ENCODE measurements around the gene GMIP.
"Not testable (repeated sequence)": the region's sequence is repeated elsewhere in the genome, so short reads cannot be mapped to it uniquely, and the experiment has no call there.

Gene GMIP, protein sequence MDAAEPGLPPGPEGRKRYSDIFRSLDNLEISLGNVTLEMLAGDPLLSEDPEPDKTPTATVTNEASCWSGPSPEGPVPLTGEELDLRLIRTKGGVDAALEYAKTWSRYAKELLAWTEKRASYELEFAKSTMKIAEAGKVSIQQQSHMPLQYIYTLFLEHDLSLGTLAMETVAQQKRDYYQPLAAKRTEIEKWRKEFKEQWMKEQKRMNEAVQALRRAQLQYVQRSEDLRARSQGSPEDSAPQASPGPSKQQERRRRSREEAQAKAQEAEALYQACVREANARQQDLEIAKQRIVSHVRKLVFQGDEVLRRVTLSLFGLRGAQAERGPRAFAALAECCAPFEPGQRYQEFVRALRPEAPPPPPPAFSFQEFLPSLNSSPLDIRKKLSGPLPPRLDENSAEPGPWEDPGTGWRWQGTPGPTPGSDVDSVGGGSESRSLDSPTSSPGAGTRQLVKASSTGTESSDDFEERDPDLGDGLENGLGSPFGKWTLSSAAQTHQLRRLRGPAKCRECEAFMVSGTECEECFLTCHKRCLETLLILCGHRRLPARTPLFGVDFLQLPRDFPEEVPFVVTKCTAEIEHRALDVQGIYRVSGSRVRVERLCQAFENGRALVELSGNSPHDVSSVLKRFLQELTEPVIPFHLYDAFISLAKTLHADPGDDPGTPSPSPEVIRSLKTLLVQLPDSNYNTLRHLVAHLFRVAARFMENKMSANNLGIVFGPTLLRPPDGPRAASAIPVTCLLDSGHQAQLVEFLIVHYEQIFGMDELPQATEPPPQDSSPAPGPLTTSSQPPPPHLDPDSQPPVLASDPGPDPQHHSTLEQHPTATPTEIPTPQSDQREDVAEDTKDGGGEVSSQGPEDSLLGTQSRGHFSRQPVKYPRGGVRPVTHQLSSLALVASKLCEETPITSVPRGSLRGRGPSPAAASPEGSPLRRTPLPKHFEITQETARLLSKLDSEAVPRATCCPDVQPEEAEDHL

DNA sequence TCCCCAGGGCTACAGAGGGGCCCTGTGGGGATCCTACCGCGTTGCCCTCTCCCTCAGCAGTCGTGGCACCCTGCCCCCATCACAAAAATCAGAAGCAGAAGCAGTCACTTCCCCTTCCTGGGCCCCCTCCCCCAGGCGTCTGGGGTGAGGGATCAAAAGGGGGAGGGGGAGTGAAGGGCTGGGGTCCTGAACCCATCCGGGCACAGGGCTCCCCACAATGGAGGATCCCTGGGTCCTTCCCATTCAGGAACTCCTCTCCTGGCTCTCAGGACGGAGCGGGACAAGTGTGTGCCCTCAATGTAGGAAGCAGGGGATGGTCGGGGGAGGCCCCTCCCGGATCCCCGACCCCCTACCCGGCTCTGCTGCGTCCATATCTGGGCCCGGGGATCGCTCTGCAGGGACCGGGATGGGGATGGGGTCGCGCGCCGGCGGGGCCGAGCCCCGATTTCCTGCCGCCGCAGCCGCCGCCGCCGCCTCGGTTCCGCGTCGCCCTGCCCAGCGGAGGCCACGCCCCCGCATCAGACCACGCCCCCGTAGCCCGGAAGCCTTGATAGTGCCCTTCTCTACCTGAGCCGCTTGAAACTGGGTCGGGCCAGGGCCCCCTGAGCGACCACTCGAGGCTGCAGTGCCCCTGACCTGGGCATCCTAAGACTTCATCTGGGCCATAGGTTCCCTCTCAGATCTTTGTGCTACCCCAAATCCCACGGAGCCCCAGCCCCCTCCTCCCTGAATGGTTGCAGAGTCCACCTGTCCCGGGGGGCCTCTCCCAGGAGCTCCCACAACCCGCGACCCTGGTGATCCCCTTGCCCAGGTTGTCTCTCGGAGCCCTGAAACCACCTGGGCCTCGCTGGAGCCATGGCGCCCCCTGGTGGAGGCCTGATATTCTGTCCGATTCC lies at the start of gene GMIP:
TSS of gene GMIP (minus strand) at position 500 of the 896 bp plus-strand sequence. CDS start at position 372, 128 bp downstream.
- peak; percentile 46 for DNase-seq

DNA sequence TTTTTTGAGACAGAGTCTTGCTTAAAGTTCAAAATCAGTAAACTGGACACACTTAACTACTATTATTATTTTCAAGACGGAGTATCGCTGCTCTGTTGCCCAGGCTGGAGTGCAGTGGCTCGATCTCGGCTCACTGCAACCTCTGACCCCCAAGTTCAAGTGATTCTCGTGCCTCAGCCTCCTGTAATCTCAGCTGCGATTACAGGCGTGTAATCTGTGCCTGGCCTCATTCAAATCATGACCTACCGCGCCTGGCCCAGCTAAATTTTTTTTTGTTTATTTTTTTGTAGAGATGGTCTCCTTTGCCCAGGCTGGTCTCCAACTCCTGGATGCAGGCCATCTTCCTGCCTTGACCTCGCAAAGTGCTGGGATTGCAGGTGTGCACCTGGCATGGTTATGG lies 48.2 kb upstream of the GMIP start:
- DNase-seq, result no peak

DNA sequence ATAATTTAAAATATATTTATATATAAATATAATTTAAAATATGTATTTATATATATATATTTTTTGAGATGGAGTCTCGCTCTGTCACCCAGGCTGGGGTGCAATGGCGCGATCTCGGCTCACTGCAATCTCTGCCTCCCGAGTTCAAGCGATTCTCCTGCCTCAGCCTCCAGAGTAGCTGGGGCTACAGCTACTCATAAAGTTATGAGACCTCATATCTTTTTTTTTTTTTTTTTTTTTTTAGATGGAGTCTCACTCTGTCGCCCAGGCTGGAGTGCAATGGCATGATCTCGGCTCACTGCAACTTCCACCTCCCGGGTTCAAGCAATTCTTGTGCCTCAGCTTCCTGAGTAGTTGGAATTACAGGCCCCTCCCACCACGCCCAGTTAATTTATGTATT lies 45.6 kb upstream of the GMIP start:
- DNase-seq, result not testable (repeated sequence)

DNA sequence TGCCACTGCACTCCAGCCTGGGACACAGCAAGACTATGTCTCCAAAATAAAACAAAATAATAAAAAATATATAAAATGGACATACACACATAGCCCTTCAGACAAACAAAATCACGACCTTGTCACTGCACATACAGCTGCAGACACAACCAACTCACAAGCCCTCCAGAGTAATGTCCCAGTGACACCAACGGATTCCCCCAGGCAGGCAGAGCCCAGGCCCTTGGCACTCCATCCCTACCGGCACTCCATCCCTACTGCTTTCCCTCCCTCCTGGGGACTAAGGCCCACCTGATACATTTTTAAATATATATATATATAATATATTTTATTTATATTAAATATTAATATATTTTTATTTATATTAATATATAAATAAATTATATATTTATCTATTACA lies 43.6 kb upstream of the GMIP start:
- no peak for DNase-seq

DNA sequence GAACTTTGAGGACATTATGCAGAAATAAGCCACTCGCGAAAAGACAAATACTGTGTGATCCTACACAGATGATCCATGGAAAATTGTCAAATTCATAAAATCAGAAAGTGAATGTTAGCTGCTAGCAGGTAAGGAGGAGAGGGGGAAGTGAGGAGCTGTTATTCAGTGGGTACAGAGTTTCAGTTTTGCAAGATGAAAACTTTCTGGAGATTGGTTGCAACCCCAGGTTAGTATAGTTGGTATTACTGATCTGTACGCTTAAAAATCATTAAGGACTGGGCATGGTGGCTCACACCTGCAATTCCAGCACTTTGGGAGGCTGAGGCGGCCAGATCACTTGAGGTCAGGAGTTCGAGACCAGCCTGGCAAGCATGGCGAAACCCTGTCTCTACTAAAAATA lies 43.1 kb upstream of the GMIP start:
- no peak for DNase-seq

DNA sequence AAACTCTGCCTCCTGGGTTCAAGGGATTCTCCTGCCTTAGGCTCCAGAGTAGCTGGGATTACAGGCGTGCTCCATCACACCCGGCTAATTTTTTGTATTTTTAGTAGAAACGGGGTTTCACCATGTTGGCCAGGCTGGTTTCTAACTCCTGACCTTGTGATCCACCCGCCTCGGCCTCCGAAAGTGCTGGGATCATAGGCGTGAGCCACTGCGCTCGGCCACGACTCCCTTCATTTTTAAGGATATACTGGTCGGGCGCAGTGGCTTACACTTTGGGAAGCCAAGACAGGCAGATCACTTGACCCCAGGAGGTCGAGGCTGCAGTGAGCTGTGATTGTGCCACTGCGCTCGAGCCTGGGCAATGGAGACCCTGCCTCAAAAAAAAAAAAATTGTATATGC lies 42.7 kb upstream of the GMIP start:
- DNase-seq, result not testable (repeated sequence)

DNA sequence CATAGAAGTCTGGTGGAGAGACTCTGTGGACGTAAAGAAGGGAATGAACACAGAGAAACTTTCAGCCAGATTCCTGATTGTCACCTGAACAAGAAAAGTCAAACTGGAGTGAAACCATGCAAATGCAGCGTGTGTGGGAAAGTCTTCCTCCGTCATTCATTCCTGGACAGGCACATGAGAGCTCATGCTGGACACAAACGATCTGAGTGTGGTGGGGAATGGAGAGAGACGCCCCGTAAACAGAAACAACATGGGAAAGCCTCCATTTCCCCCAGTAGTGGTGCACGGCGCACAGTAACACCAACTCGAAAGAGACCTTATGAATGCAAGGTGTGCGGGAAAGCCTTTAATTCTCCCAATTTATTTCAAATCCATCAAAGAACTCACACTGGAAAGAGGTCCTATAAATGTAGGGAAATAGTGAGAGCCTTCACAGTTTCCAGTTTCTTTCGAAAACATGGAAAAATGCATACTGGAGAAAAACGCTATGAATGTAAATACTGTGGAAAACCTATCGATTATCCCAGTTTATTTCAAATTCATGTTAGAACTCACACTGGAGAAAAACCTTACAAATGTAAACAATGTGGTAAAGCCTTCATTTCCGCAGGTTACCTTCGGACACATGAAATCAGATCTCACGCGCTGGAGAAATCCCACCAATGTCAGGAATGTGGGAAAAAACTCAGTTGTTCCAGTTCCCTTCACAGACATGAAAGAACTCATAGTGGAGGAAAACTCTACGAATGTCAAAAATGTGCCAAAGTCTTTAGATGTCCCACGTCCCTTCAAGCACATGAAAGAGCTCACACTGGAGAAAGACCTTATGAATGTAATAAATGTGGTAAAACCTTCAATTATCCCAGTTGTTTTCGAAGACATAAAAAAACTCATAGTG lies 36.0 kb upstream of the GMIP start:
- DNase-seq, result no peak

DNA sequence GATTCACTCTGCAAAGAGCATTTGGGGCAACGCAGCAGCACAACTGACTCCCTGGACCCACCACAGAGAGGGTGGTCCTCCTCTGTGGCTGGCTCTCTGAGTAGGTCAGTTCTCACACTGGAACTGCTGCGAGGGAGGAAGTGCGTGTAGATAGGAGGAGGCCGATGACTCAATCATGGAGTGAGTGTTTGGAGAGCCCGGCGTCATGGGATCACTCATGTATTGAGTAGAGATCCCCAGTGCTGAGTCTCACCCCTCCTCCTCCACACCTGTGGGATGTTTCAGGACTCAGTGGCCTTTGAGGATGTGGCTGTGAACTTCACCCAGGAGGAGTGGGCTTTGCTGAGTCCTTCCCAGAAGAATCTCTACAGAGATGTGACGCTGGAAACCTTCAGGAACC lies 34.1 kb upstream of the GMIP start:
- no peak for DNase-seq

DNA sequence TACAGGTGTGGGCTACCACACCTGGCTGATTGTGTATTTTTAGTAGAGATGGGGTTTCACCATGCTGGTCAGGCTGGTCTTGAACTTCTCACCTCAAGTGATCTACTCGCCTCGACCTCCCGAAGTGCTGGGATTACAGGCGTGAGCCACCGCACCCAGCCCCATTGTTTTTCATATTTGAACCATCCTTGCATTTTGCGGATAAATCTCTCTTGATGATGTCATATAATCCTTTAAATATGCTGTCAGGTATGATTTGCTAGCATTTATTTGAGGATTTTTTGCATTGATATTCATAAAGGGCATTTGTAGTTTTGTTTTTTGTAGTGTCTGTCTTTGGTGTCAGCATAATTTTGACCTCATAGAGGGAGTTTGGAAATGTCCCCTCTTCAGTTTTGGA lies 30.9 kb upstream of the GMIP start:
- DNase-seq, result no peak

DNA sequence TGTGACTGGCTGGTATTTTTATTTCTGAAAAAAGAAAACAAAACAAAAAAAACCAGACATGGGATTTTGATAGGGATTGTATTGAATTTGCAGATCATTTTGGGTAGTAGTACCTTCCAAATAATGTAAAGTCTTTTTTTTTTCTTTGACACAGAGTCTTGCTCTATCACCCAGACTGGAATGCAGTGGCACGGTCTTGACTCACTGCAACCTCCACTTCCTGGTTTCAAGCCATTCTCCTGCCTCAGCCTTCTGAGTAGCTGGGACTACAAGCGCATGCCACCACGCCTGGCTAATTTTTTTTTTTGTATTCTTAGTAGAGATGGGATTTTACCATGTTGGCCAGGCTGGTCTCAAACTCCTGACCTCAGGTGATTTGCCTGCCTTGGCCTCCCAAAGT lies 29.4 kb upstream of the GMIP start:
- no peak for DNase-seq

DNA sequence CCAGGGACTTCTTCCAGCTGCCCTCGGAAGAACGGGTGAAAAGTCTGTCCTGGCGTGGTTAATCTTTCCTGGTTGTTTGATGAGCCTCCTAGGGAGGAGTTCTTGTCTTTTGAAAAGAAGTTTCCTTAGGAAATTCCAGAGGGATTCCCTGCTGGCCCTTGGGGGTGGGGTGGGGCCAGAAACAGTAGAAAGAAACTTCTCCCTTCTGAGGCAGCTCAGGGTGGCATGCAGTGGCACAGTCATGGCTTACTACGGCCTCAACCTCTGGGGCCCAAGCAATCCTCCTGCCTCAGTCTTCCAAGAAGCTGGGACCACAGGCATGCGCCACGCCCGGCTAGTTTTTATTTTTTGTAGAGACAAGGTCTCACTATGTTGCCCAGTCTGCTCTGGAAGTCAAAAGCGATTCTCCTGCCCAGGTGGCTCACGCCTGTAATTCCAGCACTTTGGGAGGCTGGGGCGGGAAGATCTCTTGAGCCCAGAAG lies 26.7 kb upstream of the GMIP start:
- DNase-seq, result no peak

DNA sequence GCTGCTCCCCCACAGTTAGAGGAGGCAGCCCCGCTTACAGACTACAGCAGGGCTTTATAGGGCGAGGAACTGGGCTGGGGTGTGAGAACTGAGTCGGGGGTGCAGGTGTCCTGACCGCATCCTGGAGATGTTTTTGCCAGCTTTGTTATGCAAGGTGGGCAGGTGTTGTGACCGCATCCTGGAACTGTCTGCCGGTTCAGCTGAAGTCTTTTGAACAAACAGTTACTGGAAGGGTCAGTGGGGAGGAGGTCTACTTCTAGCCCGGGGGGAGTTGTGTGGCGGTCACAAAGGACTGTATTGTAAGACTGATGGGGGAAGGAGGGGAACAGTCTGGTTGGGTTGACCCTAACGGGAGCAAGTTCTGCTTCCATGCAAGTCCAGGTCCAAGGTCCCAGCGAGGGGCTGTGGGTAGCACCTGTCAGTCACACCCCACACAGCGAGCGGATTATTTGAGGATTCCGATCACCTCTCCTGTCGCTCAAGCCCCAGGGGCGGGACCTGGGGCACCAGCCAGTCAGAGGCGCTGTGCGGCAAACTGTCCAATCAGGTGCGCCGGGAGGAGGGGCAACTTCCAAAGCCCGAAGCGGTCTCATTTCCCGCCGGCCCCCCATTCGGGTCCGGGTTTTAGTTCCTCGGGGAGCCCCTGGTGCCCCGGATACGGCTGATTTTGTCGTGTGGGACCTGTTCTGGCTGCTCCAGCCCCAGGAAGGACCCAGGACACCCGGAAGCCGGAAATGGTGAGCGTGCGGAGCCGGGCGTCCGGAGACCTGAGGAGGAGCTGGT lies 25.0 kb upstream of the GMIP start, which contains the start of gene ZNF101:
TSS of gene ZNF101 (plus strand) at position 610 of the 783 bp plus-strand sequence. CDS start at position 735, 125 bp downstream.
- DNase-seq, result peak; percentile 91

DNA sequence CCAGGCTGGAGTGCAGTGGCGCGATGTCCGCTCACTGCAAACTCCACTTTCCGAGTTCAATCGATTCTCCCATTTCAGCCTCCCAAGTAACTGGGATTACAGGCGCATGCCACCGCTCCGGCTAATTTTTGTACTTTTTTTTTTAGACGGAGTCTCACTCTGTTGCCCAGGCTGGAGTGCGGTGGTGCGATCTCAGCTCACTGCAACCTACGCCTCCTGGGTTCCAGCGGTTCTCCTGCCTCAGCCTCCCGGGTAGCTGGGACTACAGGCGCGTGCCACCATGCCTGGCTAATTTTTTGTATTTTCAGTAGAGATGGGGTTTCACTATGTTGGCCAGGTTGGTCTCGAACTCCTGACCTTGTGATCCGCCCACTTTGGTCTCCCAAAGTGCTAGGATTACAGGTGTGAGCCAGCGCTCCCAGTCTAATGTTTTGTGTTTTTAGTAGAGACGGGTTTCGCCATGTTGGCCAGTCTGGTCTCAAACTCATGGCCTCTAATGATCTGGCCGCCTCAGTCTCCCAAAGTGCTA lies 22.0 kb upstream of the GMIP start:
- not testable (repeated sequence) for DNase-seq

DNA sequence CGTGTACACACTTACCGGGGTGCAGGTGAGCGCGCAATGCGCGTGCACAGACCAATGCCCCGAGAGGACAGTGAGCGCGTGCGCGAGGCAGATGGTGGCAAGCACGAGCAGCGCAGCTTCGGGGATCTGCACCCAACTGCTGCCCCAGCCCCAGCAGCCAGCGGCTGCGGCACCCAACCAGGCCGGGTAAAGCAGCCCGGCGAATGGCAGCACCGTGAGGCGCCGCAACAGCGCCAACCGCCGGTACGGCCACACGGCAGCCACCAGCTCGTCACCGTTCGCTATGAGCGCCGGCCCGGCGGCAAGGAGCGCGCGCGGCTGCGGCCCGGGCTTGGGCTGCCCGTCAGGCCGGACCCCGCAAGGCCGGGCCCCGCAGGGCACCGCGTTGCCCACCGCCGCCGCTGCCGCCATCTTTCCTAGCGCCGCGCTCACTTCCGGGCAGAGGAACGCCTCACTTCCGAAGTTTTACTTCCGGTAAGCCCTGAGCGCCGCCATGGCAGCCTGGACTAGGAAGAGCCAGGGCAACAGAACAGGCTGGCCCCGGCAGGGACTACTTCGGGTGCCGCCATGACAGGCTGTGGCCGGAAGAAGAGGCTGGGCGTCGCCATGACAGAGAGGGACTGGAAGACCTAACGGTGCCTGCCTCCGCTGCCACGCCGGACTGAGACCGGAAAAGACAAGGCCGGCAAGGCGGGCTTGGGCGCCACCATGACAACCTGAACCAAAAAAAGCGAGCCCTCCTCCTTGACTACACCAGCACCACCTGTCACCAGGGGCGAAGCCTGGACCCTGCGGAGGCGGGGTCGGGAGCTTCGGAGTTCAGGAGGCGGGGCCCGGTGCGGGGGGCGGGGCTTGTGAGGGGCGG lies 20.0 kb upstream of the GMIP start, which contains the start of gene ATP13A1:
TSS of gene ATP13A1 (minus strand) at position 421 of the 865 bp plus-strand sequence. CDS start at position 411, 10 bp downstream.
- DNase-seq, result peak; percentile 99

DNA sequence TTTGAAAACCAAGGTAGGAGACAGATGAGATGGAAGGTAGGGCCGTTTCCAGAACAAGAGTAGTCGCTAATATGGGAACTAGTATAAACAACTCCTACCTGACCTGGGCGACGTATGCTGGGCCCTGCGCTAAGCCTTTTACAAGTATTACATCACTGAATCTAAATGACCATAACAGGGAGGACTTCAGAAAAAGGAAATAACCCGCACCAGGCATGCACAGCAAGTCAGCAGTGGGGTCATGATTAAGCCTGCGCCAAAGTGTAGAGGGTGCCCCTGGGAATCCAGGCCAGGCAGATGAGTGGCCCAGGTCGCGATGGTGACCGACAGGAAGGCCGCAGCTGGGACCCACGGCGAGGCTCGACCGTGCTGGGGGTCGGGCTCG lies 19.4 kb upstream of the GMIP start:
- no peak for DNase-seq

DNA sequence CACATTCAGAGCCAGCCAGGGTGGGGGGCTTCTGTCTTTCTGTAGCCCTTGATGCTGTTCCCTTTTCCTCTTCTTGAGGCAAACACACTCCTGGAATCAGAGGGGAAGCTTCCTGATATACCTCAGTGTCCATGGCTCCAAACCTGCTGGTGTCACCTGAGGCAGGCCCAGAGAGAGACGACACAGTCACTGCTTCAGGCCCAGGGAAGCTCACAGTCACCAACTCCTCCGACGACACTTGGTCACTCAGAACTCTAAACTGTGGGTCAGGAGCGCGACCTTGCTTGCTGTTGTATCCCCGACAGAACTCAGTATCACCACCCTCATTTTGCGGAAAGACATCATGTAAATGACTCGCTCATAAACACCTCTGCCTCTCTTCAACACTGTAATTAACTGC lies 18.9 kb upstream of the GMIP start:
- no peak for DNase-seq

DNA sequence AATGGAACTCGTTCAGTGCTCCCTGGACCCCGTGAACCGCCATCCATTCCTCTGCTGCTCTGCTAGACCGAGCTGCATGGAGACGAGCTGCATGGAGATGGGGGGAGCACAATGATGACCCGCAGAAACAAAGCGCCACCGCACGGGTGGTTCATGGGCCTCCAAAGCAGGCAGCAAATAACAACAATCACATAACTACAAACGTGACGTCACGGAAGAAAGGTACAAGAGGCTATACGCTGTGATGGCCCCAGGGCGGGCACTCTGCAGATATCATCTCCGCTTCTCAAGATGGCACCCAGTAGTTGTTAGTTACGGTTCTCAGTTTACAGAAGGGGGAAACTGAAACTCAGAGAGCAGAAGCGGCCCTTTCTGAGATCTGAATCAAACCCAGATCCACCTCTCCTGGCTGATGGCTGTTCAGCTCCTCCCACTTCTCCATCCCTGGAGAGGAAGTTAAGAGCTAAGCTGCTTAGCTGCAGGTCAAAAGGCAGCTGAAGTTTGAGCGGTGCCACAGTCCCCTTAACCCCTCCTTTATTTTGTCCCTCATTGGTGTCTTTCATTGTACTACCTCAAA lies 18.3 kb upstream of the GMIP start:
- DNase-seq, result no peak

DNA sequence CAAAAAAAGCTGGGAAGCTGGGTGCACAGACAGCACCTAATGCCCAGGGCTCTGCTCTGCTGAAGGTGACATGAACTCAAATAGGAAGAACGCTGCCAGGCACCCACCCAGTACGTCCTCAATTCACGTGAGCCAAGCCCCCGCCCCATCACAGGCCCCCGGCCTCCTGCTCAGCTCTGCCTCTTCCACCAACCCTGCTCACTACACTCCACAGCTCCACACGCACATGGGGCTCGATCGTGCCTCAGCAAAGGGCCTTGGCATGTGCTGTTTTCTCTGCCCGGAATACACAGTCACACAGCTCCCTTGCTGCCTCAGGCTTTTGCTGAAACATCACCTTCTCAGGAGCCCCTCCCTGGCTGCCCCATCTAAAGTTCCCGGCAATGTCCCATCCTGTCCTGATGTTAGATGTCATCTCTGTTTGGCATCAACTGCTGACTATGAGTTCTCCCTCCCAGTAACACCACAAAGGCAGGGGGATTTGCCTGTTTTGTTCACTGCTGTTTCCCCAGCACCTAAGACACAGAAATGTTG lies 17.8 kb upstream of the GMIP start:
- DNase-seq, result no peak
